ENCODE measurements around the gene C16orf78. TPM values are rescaled to one million over a fixed set of nuclear protein-coding genes. Genes with fewer than 3 reads are reported as not detected.

Gene C16orf78
- total and polyA plus RNA-seq, 2 donors (not counting 1 experiment from before 2014, with no cell fraction given), result not detected

- Mint-ChIP-seq H3K4me3 (no peak overlapping the region), H3K4me1 (no peaks in the 10 kb centered on the region), H3K9me3 (ENCODE audit: insufficient read depth) (peaks cover 11% of the 10 kb centered on the region), H3K27ac (no peak overlapping the region), H3K27me3 (peaks cover 24% of the 10 kb centered on the region)
- ATAC-seq (ENCODE audit: low read depth), result no peak
- ChIA-PET POLR2A (no interaction called here), CTCF (no interaction called here)
- H2AFZ ChIP-seq (ENCODE audit: insufficient read depth, low read depth, low read length, poor library complexity, severe bottlenecking), result no peak overlapping the region
- WGBS (ENCODE audit: insufficient coverage), result 86% methylated on average over 4 of the region's 4 CpGs
- H3K4me2 ChIP-seq (replicated peaks; ENCODE audit: low read depth, low read length, poor library complexity, severe bottlenecking), result no peak overlapping the region
- H3K79me2 ChIP-seq (ENCODE audit: control insufficient read depth, insufficient read depth, low read length), result no peaks in the 10 kb centered on the region
- TF ChIP-seq CTCF (IDR thresholded peaks at IDR 0.05), result no peak
- no peak for TF ChIP-seq EZH2 (IDR thresholded peaks at IDR 0.05; ENCODE audit: borderline replicate concordance, insufficient read depth, low read depth, low read length, poor library complexity, severe bottlenecking)
- H3K36me3 ChIP-seq (replicated peaks in 1 of 2; ENCODE audit: control extremely low read depth in 1 of 2, control insufficient read depth in 1 of 2, extremely low read depth in 1 of 2, insufficient read depth in 2 of 2, low read length in 1 of 2), result no peaks in the 10 kb centered on the region
- H4K20me1 ChIP-seq (ENCODE audit: control insufficient read depth, insufficient read depth, low read length, poor library complexity, severe bottlenecking), result no peaks in the 10 kb centered on the region
- intact Hi-C loops (cut with micrococcal nuclease), result no loop called here
- no peaks in the 10 kb centered on the region for H3K4me1 ChIP-seq (ENCODE audit: control insufficient read depth in 2 of 2, insufficient read depth in 2 of 2, low read length in 2 of 2)
- no peak overlapping the region for H3K27ac ChIP-seq (ENCODE audit: low read length in 2 of 2)
- H3K9ac ChIP-seq (ENCODE audit: low read length), result no peak overlapping the region
- no peaks in the 10 kb centered on the region for H3K27me3 ChIP-seq (replicated peaks in 1 of 4; ENCODE audit: control extremely low read depth in 1 of 4, control insufficient read depth in 3 of 4, insufficient read depth in 4 of 4, low read length in 3 of 4)
- no peak for DNase-seq
- H3K9me3 ChIP-seq (ENCODE audit: control extremely low read depth in 1 of 3, control insufficient read depth in 2 of 3, insufficient read depth in 1 of 3, low read length in 2 of 3), result peaks cover 0 to 9% (median 0%) of the 10 kb centered on the region in 3 donors
- H3K4me3 ChIP-seq (ENCODE audit: control extremely low read depth in 1 of 5, extremely low read depth in 1 of 5, insufficient read depth in 1 of 5, low read depth in 2 of 5, low read length in 4 of 5), result no peak overlapping the region
Observed at GRCh38 chr16:49427771-49428170, 54.2 kb downstream of the C16orf78 start.

GRCh38 chr16:49428808-49429207 is 55.2 kb downstream of the C16orf78 start:
- Mint-ChIP-seq H3K27ac (no peak overlapping the region), H3K4me1 (no peaks in the 10 kb centered on the region), H3K27me3 (peaks cover 22% of the 10 kb centered on the region), H3K4me3 (no peak overlapping the region), H3K9me3 (ENCODE audit: insufficient read depth) (peaks cover 11% of the 10 kb centered on the region)
- H3K9me3 ChIP-seq (ENCODE audit: control extremely low read depth in 1 of 3, control insufficient read depth in 2 of 3, insufficient read depth in 1 of 3, low read length in 2 of 3), result peaks cover 0 to 9% (median 0%) of the 10 kb centered on the region in 3 donors
- no peak overlapping the region for H3K4me3 ChIP-seq (ENCODE audit: control extremely low read depth in 1 of 5, extremely low read depth in 1 of 5, insufficient read depth in 1 of 5, low read depth in 2 of 5, low read length in 4 of 5)
- TF ChIP-seq CTCF (IDR thresholded peaks at IDR 0.05) (no peak), EZH2 (IDR thresholded peaks at IDR 0.05; ENCODE audit: borderline replicate concordance, insufficient read depth, low read depth, low read length, poor library complexity, severe bottlenecking) (no peak)
- no peaks in the 10 kb centered on the region for H3K79me2 ChIP-seq (ENCODE audit: control insufficient read depth, insufficient read depth, low read length)
- 100% methylated on average over 1 of the region's 2 CpGs for WGBS (ENCODE audit: insufficient coverage)
- no peaks in the 10 kb centered on the region for H3K36me3 ChIP-seq (replicated peaks in 1 of 2; ENCODE audit: control extremely low read depth in 1 of 2, control insufficient read depth in 1 of 2, extremely low read depth in 1 of 2, insufficient read depth in 2 of 2, low read length in 1 of 2)
- POLR2A ChIA-PET, result no interaction called here
- H2AFZ ChIP-seq (ENCODE audit: insufficient read depth, low read depth, low read length, poor library complexity, severe bottlenecking), result no peak overlapping the region
- intact Hi-C loops (cut with micrococcal nuclease), result no loop called here
- CTCF ChIA-PET, result no interaction called here
- H4K20me1 ChIP-seq (ENCODE audit: control insufficient read depth, insufficient read depth, low read length, poor library complexity, severe bottlenecking), result no peaks in the 10 kb centered on the region
- H3K4me2 ChIP-seq (replicated peaks; ENCODE audit: low read depth, low read length, poor library complexity, severe bottlenecking), result no peak overlapping the region
- H3K9ac ChIP-seq (ENCODE audit: low read length), result no peak overlapping the region
- DNase-seq (no peak), ATAC-seq (ENCODE audit: low read depth) (no peak)
- H3K27ac ChIP-seq (ENCODE audit: low read length in 2 of 2), result no peak overlapping the region
- H3K27me3 ChIP-seq (replicated peaks in 1 of 4; ENCODE audit: control extremely low read depth in 1 of 4, control insufficient read depth in 3 of 4, insufficient read depth in 4 of 4, low read length in 3 of 4), result no peaks in the 10 kb centered on the region
- no peaks in the 10 kb centered on the region for H3K4me1 ChIP-seq (ENCODE audit: control insufficient read depth in 2 of 2, insufficient read depth in 2 of 2, low read length in 2 of 2)

Data from B cell (primary cell).